ENCODE measurements around the gene WEE2. TPM values are rescaled to one million over a fixed set of nuclear protein-coding genes. Genes with fewer than 3 reads are reported as not detected.

WEE2 gene
- total RNA-seq, 2 experiments from 2014 or later, result 0.08 to 0.14 TPM

DNA sequence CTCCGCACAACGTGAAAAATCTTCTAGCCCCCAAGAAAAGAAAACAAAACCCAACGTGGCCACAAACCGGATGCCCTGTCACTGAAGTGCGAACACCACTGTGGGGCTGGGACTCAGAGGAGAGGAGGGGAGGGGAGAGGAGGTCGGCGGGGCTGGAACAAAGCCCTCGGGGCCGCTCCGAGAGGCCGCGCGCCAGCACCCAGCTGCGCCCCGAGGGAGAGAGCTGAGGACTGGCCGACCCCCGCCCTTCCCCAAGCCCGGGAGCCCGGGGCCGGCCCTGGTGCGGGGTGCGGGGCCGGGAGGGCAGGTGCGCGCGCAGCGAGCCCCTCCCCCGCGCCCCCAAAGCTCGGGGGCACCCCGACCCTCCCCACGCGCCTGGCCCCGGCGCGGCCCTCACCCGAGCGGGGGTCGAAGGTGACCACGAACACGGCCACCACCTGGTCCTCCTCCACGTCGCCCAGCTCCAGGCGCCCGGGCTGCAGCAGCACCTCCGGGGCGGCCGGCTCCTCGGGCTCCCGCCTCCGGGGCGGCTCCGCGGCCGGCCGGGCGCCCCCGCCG is 6.6 kb upstream of the WEE2 start:
- DNase-seq (peak; percentile 47 to 89 (median 64)), ATAC-seq (ENCODE audit: poor library complexity) (peak; percentile 82)
- Histone ChIP-seq H3K4me3 (ENCODE audit: low read length) (peak overlapping the region; percentile 68), H3K36me3 (ENCODE audit: insufficient read depth, low read length) (no peaks in the 10 kb centered on the region), H3K27ac (ENCODE audit: low read depth in 1 of 2, low read length in 2 of 2) (peak overlapping the region in 1 of 2 donors; percentile 76), H3K27me3 (ENCODE audit: control insufficient read depth in 1 of 2, insufficient read depth in 2 of 2, low read length in 2 of 2) (no peaks in the 10 kb centered on the region), H3K9me3 (ENCODE audit: control insufficient read depth in 1 of 2, insufficient read depth in 1 of 2, low read length in 2 of 2) (no peaks in the 10 kb centered on the region), H3K4me1 (ENCODE audit: insufficient read depth, low read length) (peaks cover 34% of the 10 kb centered on the region)
- peak overlapping the region; percentile 96 for H3K4me3 Mint-ChIP-seq
- TF ChIP-seq, protein P1, sequence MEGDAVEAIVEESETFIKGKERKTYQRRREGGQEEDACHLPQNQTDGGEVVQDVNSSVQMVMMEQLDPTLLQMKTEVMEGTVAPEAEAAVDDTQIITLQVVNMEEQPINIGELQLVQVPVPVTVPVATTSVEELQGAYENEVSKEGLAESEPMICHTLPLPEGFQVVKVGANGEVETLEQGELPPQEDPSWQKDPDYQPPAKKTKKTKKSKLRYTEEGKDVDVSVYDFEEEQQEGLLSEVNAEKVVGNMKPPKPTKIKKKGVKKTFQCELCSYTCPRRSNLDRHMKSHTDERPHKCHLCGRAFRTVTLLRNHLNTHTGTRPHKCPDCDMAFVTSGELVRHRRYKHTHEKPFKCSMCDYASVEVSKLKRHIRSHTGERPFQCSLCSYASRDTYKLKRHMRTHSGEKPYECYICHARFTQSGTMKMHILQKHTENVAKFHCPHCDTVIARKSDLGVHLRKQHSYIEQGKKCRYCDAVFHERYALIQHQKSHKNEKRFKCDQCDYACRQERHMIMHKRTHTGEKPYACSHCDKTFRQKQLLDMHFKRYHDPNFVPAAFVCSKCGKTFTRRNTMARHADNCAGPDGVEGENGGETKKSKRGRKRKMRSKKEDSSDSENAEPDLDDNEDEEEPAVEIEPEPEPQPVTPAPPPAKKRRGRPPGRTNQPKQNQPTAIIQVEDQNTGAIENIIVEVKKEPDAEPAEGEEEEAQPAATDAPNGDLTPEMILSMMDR (IDR thresholded peaks at IDR 0.05), result no peak
- CTCF ChIA-PET, result interaction anchor here (0.9 to 4.5 kb wide), 3 partner anchors 12 to 44 kb away, joined by 3 to 38 read pairs (median 3); partner anchors contain the start of gene SSBP1
- POLR2A ChIA-PET, result interaction anchor here (0.8 to 4.9 kb wide), 19 partner anchors 8 to 1028 kb away, joined by 3 to 103 read pairs (median 3); partner anchors contain the start of genes ADCK2, MRPS33 and SSBP1
- peaks cover 8% of the 10 kb centered on the region for H3K36me3 Mint-ChIP-seq (ENCODE audit: low read depth)
- peak overlapping the region; percentile 90 for H3K27ac Mint-ChIP-seq
- no peaks in the 10 kb centered on the region for H3K9me3 Mint-ChIP-seq
- peaks cover 54% of the 10 kb centered on the region for H3K4me1 Mint-ChIP-seq (ENCODE audit: low read depth)
- no peaks in the 10 kb centered on the region for H3K27me3 Mint-ChIP-seq
- intact Hi-C loops (cut with DNase I, micrococcal nuclease), result loop anchor here (1.0 to 2.0 kb wide), 3 partner anchors 37 to 47 kb away; partner anchors contain the start of gene SSBP1 (in 2 of the 2)

GRCh38 chr7:141702047-141702567 is 6.0 kb upstream of the WEE2 start, which contains the start of gene DENND11:
DENND11 (minus strand) TSS chr7:141702166; CDS start chr7:141702153, 13 bp downstream.
- peak; percentile 12 to 88 (median 49) for DNase-seq
- Mint-ChIP-seq H3K36me3 (ENCODE audit: low read depth) (peaks cover 8% of the 10 kb centered on the region), H3K27me3 (no peaks in the 10 kb centered on the region), H3K4me3 (peak within 1 kb of the TSS; percentile 96), H3K9me3 (no peaks in the 10 kb centered on the region), H3K4me1 (ENCODE audit: low read depth) (peaks cover 49% of the 10 kb centered on the region), H3K27ac (peak within 1 kb of the TSS; percentile 90)
- ChIA-PET POLR2A (interaction anchor here (0.7 to 4.9 kb wide), 18 partner anchors 9 to 1029 kb away, joined by 3 to 103 read pairs (median 3); partner anchors contain the start of genes ADCK2, MRPS33 and SSBP1), CTCF (interaction anchor here (1.0 to 4.5 kb wide), 3 partner anchors 11 to 48 kb away, joined by 3 to 38 read pairs (median 6); partner anchors contain the start of gene SSBP1)
- ATAC-seq (ENCODE audit: poor library complexity), result peak; percentile 77
- Histone ChIP-seq H3K27me3 (ENCODE audit: control insufficient read depth in 1 of 2, insufficient read depth in 2 of 2, low read length in 2 of 2) (no peaks in the 10 kb centered on the region), H3K9me3 (ENCODE audit: control insufficient read depth in 1 of 2, insufficient read depth in 1 of 2, low read length in 2 of 2) (no peaks in the 10 kb centered on the region), H3K4me3 (ENCODE audit: low read length) (peak within 1 kb of the TSS; percentile 68), H3K4me1 (ENCODE audit: insufficient read depth, low read length) (peaks cover 29% of the 10 kb centered on the region), H3K27ac (ENCODE audit: low read depth in 1 of 2, low read length in 2 of 2) (peak within 1 kb of the TSS; percentile 37 to 76), H3K36me3 (ENCODE audit: insufficient read depth, low read length) (no peaks in the 10 kb centered on the region)
- TF ChIP-seq, protein P1 (IDR thresholded peaks at IDR 0.05), result no peak
- intact Hi-C loops (cut with DNase I, micrococcal nuclease), result loop anchor here in 1 of 2 experiments (2.0 kb wide), 1 partner anchor 47 kb away; no protein-coding TSS in a partner anchor

GRCh38 chr7:141702892-141703291 is 5.3 kb upstream of the WEE2 start:
- Histone ChIP-seq H3K4me1 (ENCODE audit: insufficient read depth, low read length) (peaks cover 27% of the 10 kb centered on the region), H3K4me3 (ENCODE audit: low read length) (no peak overlapping the region), H3K27me3 (ENCODE audit: control insufficient read depth in 1 of 2, insufficient read depth in 2 of 2, low read length in 2 of 2) (no peaks in the 10 kb centered on the region), H3K36me3 (ENCODE audit: insufficient read depth, low read length) (no peaks in the 10 kb centered on the region), H3K27ac (ENCODE audit: low read depth in 1 of 2, low read length in 2 of 2) (no peak overlapping the region), H3K9me3 (ENCODE audit: control insufficient read depth in 1 of 2, insufficient read depth in 1 of 2, low read length in 2 of 2) (no peaks in the 10 kb centered on the region)
- ChIA-PET POLR2A (interaction anchor here (0.7 to 4.9 kb wide), 7 partner anchors 10 to 688 kb away, joined by 3 to 103 read pairs (median 3); partner anchors contain the start of genes MRPS33 and SSBP1), CTCF (interaction anchor here (1.0 to 4.5 kb wide), 3 partner anchors 11 to 48 kb away, joined by 3 to 38 read pairs (median 6); partner anchors contain the start of gene SSBP1)
- H3K9me3 Mint-ChIP-seq, result no peaks in the 10 kb centered on the region
- DNase-seq, result no peak
- peaks cover 8% of the 10 kb centered on the region for H3K36me3 Mint-ChIP-seq (ENCODE audit: low read depth)
- TF ChIP-seq, protein P1 (IDR thresholded peaks at IDR 0.05), result no peak
- H3K4me1 Mint-ChIP-seq (ENCODE audit: low read depth), result peaks cover 41% of the 10 kb centered on the region
- intact Hi-C loops (cut with DNase I, micrococcal nuclease), result loop anchor here in 1 of 2 experiments (2.0 kb wide), 1 partner anchor 48 kb away; no protein-coding TSS in a partner anchor
- H3K4me3 Mint-ChIP-seq, result peak overlapping the region; percentile 92
- H3K27ac Mint-ChIP-seq, result peak overlapping the region; percentile 82
- no peaks in the 10 kb centered on the region for H3K27me3 Mint-ChIP-seq
- no peak for ATAC-seq (ENCODE audit: poor library complexity)
